Activated effector memory CD4-positive, alpha-beta T cell treated with anti-CD3 and anti-CD28 coated beads, Interleukin-2, amount 50 U/mL, for 16 hours (primary cell): Measurements from ENCODE around the gene CTNS.

ENCODE experiments used
- DNase-seq: peaks from one replicate; pipeline ENCODE4 v3.0.0-alpha.2; 2020

CTNS gene

GRCh38 chr17:3659541-3660111, 23.1 kb downstream of the CTNS start:
- DNase-seq = no peak

GRCh38 chr17:3660311-3660891, 23.8 kb downstream of the CTNS start:
- no peak for DNase-seq

GRCh38 chr17:3663102-3664011, 26.8 kb downstream of the CTNS start:
- DNase-seq = no peak

- no peak for DNase-seq
These were observed 29.3 kb downstream of the CTNS start for GRCh38 chr17:3665834-3666233.

- no peak for DNase-seq
These were observed 30.0 kb downstream of the CTNS start for GRCh38 chr17:3666516-3666915.

GRCh38 chr17:3667366-3668278, 31.1 kb downstream of the CTNS start:
- no peak for DNase-seq

- DNase-seq = peak; percentile 99
These were observed 31.9 kb downstream of the CTNS start, which contains the start of the genes EMC6 and TAX1BP3 for GRCh38 chr17:3668279-3669084. Gene EMC6 (plus strand): TSS chr17:3668812. CDS start chr17:3669147, 335 bp downstream. Gene TAX1BP3 (minus strand): TSS chr17:3668578. CDS start chr17:3668526, 52 bp downstream.

- no peak for DNase-seq
These were observed 32.5 kb downstream of the CTNS start for GRCh38 chr17:3669085-3669347.

GRCh38 chr17:3669548-3669947, 33.0 kb downstream of the CTNS start:
- no peak for DNase-seq

GRCh38 chr17:3672571-3672970, 36.0 kb downstream of the CTNS start:
- DNase-seq = no peak

GRCh38 chr17:3675886-3676285, 39.3 kb downstream of the CTNS start:
- no peak for DNase-seq

- no peak for DNase-seq
These were observed 41.7 kb downstream of the CTNS start for GRCh38 chr17:3678095-3678820.

GRCh38 chr17:3678821-3679530, 42.4 kb downstream of the CTNS start:
- no peak for DNase-seq

- DNase-seq = no peak
These were observed 43.1 kb downstream of the CTNS start for GRCh38 chr17:3679531-3680126.

GRCh38 chr17:3681057-3681456, 44.5 kb downstream of the CTNS start:
- DNase-seq = no peak

GRCh38 chr17:3681565-3681964, 45.0 kb downstream of the CTNS start:
- DNase-seq = no peak

GRCh38 chr17:3682033-3682432, 45.5 kb downstream of the CTNS start:
- DNase-seq = no peak

- DNase-seq = peak; percentile 82
These were observed 46.5 kb downstream of the CTNS start for GRCh38 chr17:3683054-3683511.

GRCh38 chr17:3685174-3685573, 48.6 kb downstream of the CTNS start:
- DNase-seq = no peak

GRCh38 chr17:3688027-3688553, 51.5 kb downstream of the CTNS start:
- no peak for DNase-seq
